GM23248 (cell line): ENCODE data around the gene SOX6. TPM values are rescaled to one million over a fixed set of nuclear protein-coding genes. Genes with fewer than 3 reads are reported as not detected.

ENCODE experiments used
- DNase-seq: peaks from one replicate; pipeline ENCODE4 v3.0.0-alpha.2; 2015
- H2AFZ ChIP-seq: fragments of 200-600 bp; sonication (generic); 2 replicates; pipeline ENCODE4 v1.6.1; 2016; ENCODE audit warnings: antibody characterized with exemption
- H3F3A ChIP-seq: fragments of 200-600 bp; sonication (generic); 2 replicates; pipeline ENCODE4 v1.6.1; 2016; ENCODE audit warnings: mild to moderate bottlenecking, antibody characterized with exemption, mixed run types; ENCODE audit not compliant: insufficient read depth
- H3K27ac ChIP-seq: fragments of 200-600 bp; sonication (generic); 2 replicates; pipeline ENCODE4 v1.5.1; 2016; ENCODE audit warnings: mild to moderate bottlenecking
- H3K27me3 ChIP-seq: fragments of 200-600 bp; sonication (generic); replicated peaks from 2 replicates; pipeline ENCODE4 v1.6.1; 2016; ENCODE audit warnings: mild to moderate bottlenecking; ENCODE audit not compliant: insufficient read depth
- H3K36me3 ChIP-seq: fragments of 200-600 bp; sonication (generic); 2 replicates; pipeline ENCODE4 v1.6.1; 2016; ENCODE audit warnings: low read depth, mild to moderate bottlenecking
- H3K4me1 ChIP-seq: fragments of 200-600 bp; sonication (generic); 2 replicates; pipeline ENCODE4 v1.6.1; 2016; ENCODE audit warnings: mild to moderate bottlenecking; ENCODE audit not compliant: insufficient read depth
- H3K4me2 ChIP-seq: fragments of 200-600 bp; sonication (generic); one replicate; pipeline ENCODE4 v1.6.1; 2016; ENCODE audit warnings: mild to moderate bottlenecking; ENCODE audit not compliant: unreplicated experiment
- H3K4me3 ChIP-seq: fragments of 200-600 bp; sonication (generic); 2 replicates; pipeline ENCODE4 v1.5.1; 2016; ENCODE audit warnings: mild to moderate bottlenecking
- H3K79me2 ChIP-seq: fragments of 200-600 bp; sonication (generic); 2 replicates; pipeline ENCODE4 v1.6.1; 2016; ENCODE audit warnings: mild to moderate bottlenecking; ENCODE audit not compliant: insufficient read depth
- H3K9ac ChIP-seq: fragments of 200-600 bp; sonication (generic); 2 replicates; pipeline ENCODE4 v1.6.1; 2016; ENCODE audit warnings: mild to moderate bottlenecking
- H3K9me2 ChIP-seq: fragments of 200-600 bp; sonication (generic); 2 replicates; pipeline ENCODE4 v1.6.1; 2016; ENCODE audit warnings: mixed run types, mild to moderate bottlenecking, moderate library complexity; ENCODE audit not compliant: insufficient read depth
- H3K9me3 ChIP-seq: fragments of 200-600 bp; sonication (generic); one replicate; pipeline ENCODE4 v1.6.1; 2017; ENCODE audit warnings: low read depth
- H4K20me1 ChIP-seq: fragments of 200-600 bp; sonication (generic); 2 replicates; pipeline ENCODE4 v1.6.0; 2016; ENCODE audit not compliant: insufficient read depth
- EZH2 ChIP-seq: fragments of 200-600 bp; sonication (generic); IDR thresholded peaks from 2 replicates; pipeline ENCODE4 v1.6.1; 2018; ENCODE audit warnings: antibody characterized with exemption, mild to moderate bottlenecking; ENCODE audit not compliant: insufficient read depth, poor library complexity, severe bottlenecking
- EZH2phosphoT487 ChIP-seq: fragments of 200-600 bp; sonication (generic); IDR thresholded peaks from 2 replicates; pipeline ENCODE4 v1.6.1; 2018; ENCODE audit warnings: antibody characterized with exemption, moderate library complexity, mild to moderate bottlenecking, low read depth; ENCODE audit not compliant: insufficient read depth
- WGBS, 2 experiments: methylation state at CpG; one replicate each; pipeline ENCODE4 v1.1.6; 2015 to 2017; ENCODE audit warnings: low lambda C conversion rate in 2 of 2, low coverage in 1 of 2; ENCODE audit errors: missing lambda C conversion rate in 2 of 2; 5-methylcytosine and 5-hydroxymethylcytosine counted together
- in situ Hi-C: fragments of 300-500 bp; cut with MboI; formaldehyde crosslinking; loops from 2 replicates; pipeline ENCODE4 v1.15.0; 2020
- polyA plus RNA-seq: library from polyadenylated mRNA; unstranded; fragments of >200 nt; fragmentation: Nextera tagmentation; extraction: Ambion mirVana; gene quantifications from 2 replicates; pipeline ENCODE4 v1.2.1, GENCODE V29; 2016
- total RNA-seq: library from RNA; depleted of rRNA; stranded (reverse); fragments of >200 nt; shearing (Covaris generic); gene quantifications from 2 replicates; pipeline ENCODE4 v1.2.3, GENCODE V29; 2014

Gene SOX6
- total and polyA plus RNA-seq, 2 experiments from 2014 or later = under 0.01 to 0.49 TPM

- DNase-seq = no peak
- in situ Hi-C loops = no loop called here
- H3F3A ChIP-seq = no peaks in the 10 kb centered on the region
- no peaks in the 10 kb centered on the region for H3K36me3 ChIP-seq
- no peaks in the 10 kb centered on the region for H3K4me1 ChIP-seq
- H2AFZ ChIP-seq = no peak overlapping the region
- H3K4me3 ChIP-seq = no peak overlapping the region
- peak overlapping the region; percentile 12 for H3K4me2 ChIP-seq
- 21 to 24% methylated on average over 3 of the region's 3 CpGs for WGBS, 2 experiments
- no peak overlapping the region for H3K9ac ChIP-seq
- H3K27me3 ChIP-seq = no peaks in the 10 kb centered on the region
- H3K27ac ChIP-seq = no peak overlapping the region
- no peaks in the 10 kb centered on the region for H3K9me2 ChIP-seq
- H3K9me3 ChIP-seq = no peaks in the 10 kb centered on the region
- no peaks in the 10 kb centered on the region for H3K79me2 ChIP-seq
- no peak for TF ChIP-seq EZH2phosphoT487
- TF ChIP-seq EZH2 = no peak
- no peaks in the 10 kb centered on the region for H4K20me1 ChIP-seq
Measured at GRCh38 chr11:16204261-16204660, 152.1 kb downstream of the SOX6 start.

- no peaks in the 10 kb centered on the region for H4K20me1 ChIP-seq
- no peak overlapping the region for H3K4me3 ChIP-seq
- DNase-seq = peak; percentile 45
- peak overlapping the region; percentile 36 for H3K4me2 ChIP-seq
- in situ Hi-C loops = no loop called here
- H3K9ac ChIP-seq = no peak overlapping the region
- H3K79me2 ChIP-seq = no peaks in the 10 kb centered on the region
- H3K9me3 ChIP-seq = no peaks in the 10 kb centered on the region
- H3K9me2 ChIP-seq = no peaks in the 10 kb centered on the region
- H3K27me3 ChIP-seq = no peaks in the 10 kb centered on the region
- H3F3A ChIP-seq = peaks cover 18% of the 10 kb centered on the region; the same call in 1 of the 2 replicates
- 9 to 10% methylated on average over 3 of the region's 3 CpGs for WGBS, 2 experiments
- H3K27ac ChIP-seq = no peak overlapping the region
- peaks cover 25% of the 10 kb centered on the region for H3K4me1 ChIP-seq
- H2AFZ ChIP-seq = peak overlapping the region; percentile 54
- H3K36me3 ChIP-seq = no peaks in the 10 kb centered on the region
- TF ChIP-seq EZH2 (no peak), EZH2phosphoT487 (no peak)
Measured at GRCh38 chr11:16195651-16196050, 160.7 kb downstream of the SOX6 start.

GRCh38 chr11:16194566-16194965 lies 161.8 kb downstream of the SOX6 start:
- no peaks in the 10 kb centered on the region for H3K9me2 ChIP-seq
- in situ Hi-C loops = no loop called here
- no peak overlapping the region for H3K27ac ChIP-seq
- no peak overlapping the region for H3K4me3 ChIP-seq
- peak; percentile 11 for DNase-seq
- H3F3A ChIP-seq = peaks cover 18% of the 10 kb centered on the region; the same call in 1 of the 2 replicates
- no peak overlapping the region for H3K9ac ChIP-seq
- 7 to 13% methylated on average over 2 of the region's 2 CpGs for WGBS, 2 experiments
- H3K27me3 ChIP-seq = no peaks in the 10 kb centered on the region
- H3K9me3 ChIP-seq = no peaks in the 10 kb centered on the region
- peaks cover 25% of the 10 kb centered on the region for H3K4me1 ChIP-seq
- no peak overlapping the region for H3K4me2 ChIP-seq
- no peaks in the 10 kb centered on the region for H3K79me2 ChIP-seq
- H4K20me1 ChIP-seq = no peaks in the 10 kb centered on the region
- TF ChIP-seq EZH2 = no peak
- no peak for TF ChIP-seq EZH2phosphoT487
- H3K36me3 ChIP-seq = no peaks in the 10 kb centered on the region
- H2AFZ ChIP-seq = peak overlapping the region; percentile 54; the same call in 1 of the 2 replicates

GRCh38 chr11:16193897-16194381 lies 162.4 kb downstream of the SOX6 start:
- no peaks in the 10 kb centered on the region for H3K27me3 ChIP-seq
- H3K4me1 ChIP-seq = peaks cover 25% of the 10 kb centered on the region
- H3K27ac ChIP-seq = no peak overlapping the region
- no peak overlapping the region for H3K4me2 ChIP-seq
- H2AFZ ChIP-seq = no peak overlapping the region
- peaks cover 18% of the 10 kb centered on the region; the same call in 1 of the 2 replicates for H3F3A ChIP-seq
- H3K4me3 ChIP-seq = no peak overlapping the region
- H3K36me3 ChIP-seq = no peaks in the 10 kb centered on the region
- no peaks in the 10 kb centered on the region for H3K79me2 ChIP-seq
- H3K9me2 ChIP-seq = no peaks in the 10 kb centered on the region
- no peaks in the 10 kb centered on the region for H4K20me1 ChIP-seq
- no peak for DNase-seq
- no peak overlapping the region for H3K9ac ChIP-seq
- WGBS, 2 experiments = 37 to 59% methylated on average over 1 of the region's 1 CpG
- H3K9me3 ChIP-seq = no peaks in the 10 kb centered on the region
- TF ChIP-seq EZH2phosphoT487 = no peak
- no peak for TF ChIP-seq EZH2
- in situ Hi-C loops = no loop called here

- peaks cover 25% of the 10 kb centered on the region for H3K4me1 ChIP-seq
- H3K4me3 ChIP-seq = no peak overlapping the region
- in situ Hi-C loops = no loop called here
- H3K9me3 ChIP-seq = no peaks in the 10 kb centered on the region
- H3K27me3 ChIP-seq = no peaks in the 10 kb centered on the region
- no peaks in the 10 kb centered on the region for H3K79me2 ChIP-seq
- 40 to 50% methylated on average over 4 of the region's 4 CpGs for WGBS, 2 experiments
- H3F3A ChIP-seq = peaks cover 18% of the 10 kb centered on the region; the same call in 1 of the 2 replicates
- H3K9ac ChIP-seq = no peak overlapping the region
- no peaks in the 10 kb centered on the region for H3K9me2 ChIP-seq
- H4K20me1 ChIP-seq = no peaks in the 10 kb centered on the region
- H2AFZ ChIP-seq = no peak overlapping the region
- H3K27ac ChIP-seq = no peak overlapping the region
- no peak for DNase-seq
- H3K36me3 ChIP-seq = no peaks in the 10 kb centered on the region
- no peak for TF ChIP-seq EZH2phosphoT487
- no peak for TF ChIP-seq EZH2
- no peak overlapping the region for H3K4me2 ChIP-seq
Measured at GRCh38 chr11:16191868-16192240, 164.5 kb downstream of the SOX6 start.
